Colonic mucosa (tissue), 4 donors: ENCODE results near the gene ADGRG3. TPM values are rescaled to one million over a fixed set of nuclear protein-coding genes. Genes with fewer than 3 reads are reported as not detected.
A peak's percentile ranks its signal among the peaks of the same experiment; 100 is the strongest.

Experiments used
- DNase-seq: peaks from one replicate; pipeline ENCODE4 v3.0.0-alpha.2; 2020
- H3K27ac ChIP-seq: fragments of 200-600 bp; one replicate; pipeline ENCODE4 v1.8.0; 2021
- H3K27me3 ChIP-seq: fragments of 200-600 bp; one replicate; pipeline ENCODE4 v1.8.0; 2021
- H3K36me3 ChIP-seq: fragments of 200-600 bp; one replicate; pipeline ENCODE4 v1.8.0; 2021
- H3K4me1 ChIP-seq: fragments of 200-600 bp; one replicate; pipeline ENCODE4 v1.8.0; 2021; ENCODE audit warnings: mild to moderate bottlenecking
- H3K4me3 ChIP-seq: fragments of 200-600 bp; one replicate; pipeline ENCODE4 v1.8.0; 2021
- H3K9ac ChIP-seq, 2 donors: one replicate each; pipeline ENCODE4 v1.7.0; 2013; ENCODE audit warnings: control low read depth in 2 of 2, low read depth in 2 of 2, low read length in 2 of 2
- H3K9me3 ChIP-seq: fragments of 200-600 bp; one replicate; pipeline ENCODE4 v1.8.0; 2021
- CTCF ChIP-seq: fragments of 200-600 bp; IDR thresholded peaks from one replicate; pipeline ENCODE4 v1.8.0; 2022; ENCODE audit warnings: antibody characterized with exemption, mild to moderate bottlenecking
- intact Hi-C: fragments of 100-400 bp; cut with DNase I; formaldehyde crosslinking; loops from one replicate; pipeline ENCODE4 v1.14.1; 2022
- total RNA-seq, 2 donors: library from RNA; stranded (reverse); fragmentation: NEBNext Ultra II Directional in 1 of 2; extraction: Animal tissue kit (Norgen Biotek cat#: 25700) in 1 of 2; gene quantifications; one replicate each; pipeline ENCODE4 v1.2.1, GENCODE V29; 2021
- donor health status: healthy.
- donor health status: DM: no; HTN: no; CAD: no.
- donor health status: DM: no; HTN: no; CAD: no.

ADGRG3 gene
- total RNA-seq, 2 donors from 2014 or later: 0.27 to 0.82 TPM

GRCh38 chr16:57732714-57733113 is 64.6 kb downstream of the ADGRG3 start:
- no peak overlapping the region for H3K27ac ChIP-seq
- no peaks in the 10 kb centered on the region for H3K9me3 ChIP-seq
- no peak overlapping the region for H3K9ac ChIP-seq
- H3K4me1 ChIP-seq: peaks cover 6% of the 10 kb centered on the region
- intact Hi-C loops: no loop called here
- H3K36me3 ChIP-seq: no peaks in the 10 kb centered on the region
- no peak overlapping the region for H3K4me3 ChIP-seq
- TF ChIP-seq CTCF: no peak
- no peaks in the 10 kb centered on the region for H3K27me3 ChIP-seq
- DNase-seq: no peak

- peaks cover 6% of the 10 kb centered on the region for H3K4me1 ChIP-seq
- H3K27ac ChIP-seq: peak overlapping the region; percentile 67
- no peaks in the 10 kb centered on the region for H3K36me3 ChIP-seq
- no peaks in the 10 kb centered on the region for H3K9me3 ChIP-seq
- intact Hi-C loops: no loop called here
- H3K4me3 ChIP-seq: peak overlapping the region; percentile 63
- no peak for TF ChIP-seq CTCF
- no peak for DNase-seq
- no peaks in the 10 kb centered on the region for H3K27me3 ChIP-seq
- peak overlapping the region; percentile 91 to 93 for H3K9ac ChIP-seq
Observed at GRCh38 chr16:57734308-57734924, 66.3 kb downstream of the ADGRG3 start.

DNA sequence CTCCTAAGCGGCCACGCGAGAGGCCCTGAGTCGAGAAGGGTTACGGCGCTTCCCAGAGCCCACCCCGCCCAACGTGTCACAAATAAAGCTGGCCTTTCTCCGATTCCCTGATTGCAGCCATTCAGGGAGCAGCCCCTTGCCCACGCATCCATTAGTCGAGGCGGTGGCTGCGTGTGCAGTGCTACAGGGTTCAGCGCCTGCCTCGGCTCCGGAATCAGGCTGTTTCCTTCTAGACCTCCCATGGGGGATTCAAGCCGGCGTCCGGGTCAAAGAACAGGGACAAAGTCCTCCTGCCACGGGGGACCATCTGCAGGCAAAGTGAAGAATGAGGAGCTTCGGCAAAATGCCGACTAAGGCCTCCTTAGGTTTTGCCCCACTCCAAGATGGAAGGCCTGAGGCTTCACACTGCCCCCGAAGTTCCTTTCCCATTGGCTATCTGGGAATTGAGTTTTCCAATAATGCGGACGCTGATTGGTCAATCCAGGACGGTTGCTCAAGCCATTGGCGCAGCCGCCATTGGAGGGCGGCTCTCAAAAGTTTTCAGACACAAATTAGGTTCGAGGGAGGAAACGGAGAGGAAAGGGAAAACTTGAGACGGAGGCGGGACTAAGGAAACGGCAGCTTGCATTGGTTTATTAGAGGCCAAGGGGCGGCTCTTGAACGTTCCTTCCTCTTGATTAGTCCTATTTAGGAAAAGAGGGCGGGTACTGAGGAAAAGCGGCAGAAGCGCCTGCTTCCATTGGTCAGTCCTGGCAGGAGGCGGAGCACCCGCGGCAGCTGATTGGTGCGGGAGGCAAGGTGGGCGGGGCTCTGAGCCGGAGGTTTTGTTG is 67.0 kb downstream of the ADGRG3 start:
- no peaks in the 10 kb centered on the region for H3K9me3 ChIP-seq
- peak overlapping the region; percentile 80 for H3K4me3 ChIP-seq
- H3K36me3 ChIP-seq: no peaks in the 10 kb centered on the region
- peaks cover 6% of the 10 kb centered on the region for H3K4me1 ChIP-seq
- H3K27me3 ChIP-seq: no peaks in the 10 kb centered on the region
- peak overlapping the region; percentile 67 for H3K27ac ChIP-seq
- DNase-seq: peak; percentile 98
- intact Hi-C loops: no loop called here
- peak overlapping the region; percentile 92 to 93 for H3K9ac ChIP-seq
- no peak for TF ChIP-seq CTCF

GRCh38 chr16:57735755-57736418 is 67.8 kb downstream of the ADGRG3 start, which contains the start of gene KATNB1:
Gene KATNB1 (plus strand): TSS chr16:57735770. CDS start chr16:57737244, 1,474 bp downstream.
- Histone ChIP-seq H3K9me3 (no peaks in the 10 kb centered on the region), H3K27ac (peak within 1 kb of the TSS; percentile 67), H3K27me3 (no peaks in the 10 kb centered on the region), H3K4me3 (peak within 1 kb of the TSS; percentile 80), H3K9ac (peak within 1 kb of the TSS; percentile 92 to 93), H3K36me3 (no peaks in the 10 kb centered on the region), H3K4me1 (peaks cover 6% of the 10 kb centered on the region)
- intact Hi-C loops: no loop called here
- TF ChIP-seq CTCF: no peak
- DNase-seq: peak; percentile 33
